ENCODE data around the gene ELMO3.

Gene ELMO3

GRCh38 chr16:67173808-67174705 is 24.9 kb upstream of the ELMO3 start:
- Histone ChIP-seq H3K36me3 (ENCODE audit: insufficient read depth, low read length) (no peaks in the 10 kb centered on the region), H3K4me3 (ENCODE audit: low read depth, low read length) (peak overlapping the region; percentile 83), H2AFZ (ENCODE audit: low read length, unreplicated experiment) (peak overlapping the region; percentile 83), H3K4me1 (ENCODE audit: control insufficient read depth, insufficient read depth, low read length, unreplicated experiment) (peaks cover 29% of the 10 kb centered on the region), H3K27ac (ENCODE audit: low read depth, low read length) (peak overlapping the region; percentile 55), H3K79me2 (ENCODE audit: control insufficient read depth, insufficient read depth, low read length, unreplicated experiment) (peaks cover 3% of the 10 kb centered on the region), H3K27me3 (ENCODE audit: insufficient read depth, low read length) (no peaks in the 10 kb centered on the region)

GRCh38 chr16:67174706-67175231 is 24.2 kb upstream of the ELMO3 start:
- no peaks in the 10 kb centered on the region for H3K27me3 ChIP-seq (ENCODE audit: insufficient read depth, low read length)
- peaks cover 3% of the 10 kb centered on the region for H3K79me2 ChIP-seq (ENCODE audit: control insufficient read depth, insufficient read depth, low read length, unreplicated experiment)
- no peak overlapping the region for H2AFZ ChIP-seq (ENCODE audit: low read length, unreplicated experiment)
- H3K36me3 ChIP-seq (ENCODE audit: insufficient read depth, low read length), result no peaks in the 10 kb centered on the region
- H3K4me1 ChIP-seq (ENCODE audit: control insufficient read depth, insufficient read depth, low read length, unreplicated experiment), result peaks cover 27% of the 10 kb centered on the region
- peak overlapping the region; percentile 83 for H3K4me3 ChIP-seq (ENCODE audit: low read depth, low read length)
- peak overlapping the region; percentile 30 for H3K27ac ChIP-seq (ENCODE audit: low read depth, low read length)

GRCh38 chr16:67176662-67177061 is 22.3 kb upstream of the ELMO3 start:
- no peak overlapping the region for H2AFZ ChIP-seq (ENCODE audit: low read length, unreplicated experiment)
- no peak overlapping the region for H3K27ac ChIP-seq (ENCODE audit: low read depth, low read length)
- peaks cover 24% of the 10 kb centered on the region for H3K4me1 ChIP-seq (ENCODE audit: control insufficient read depth, insufficient read depth, low read length, unreplicated experiment)
- peaks cover 3% of the 10 kb centered on the region for H3K79me2 ChIP-seq (ENCODE audit: control insufficient read depth, insufficient read depth, low read length, unreplicated experiment)
- no peak overlapping the region for H3K4me3 ChIP-seq (ENCODE audit: low read depth, low read length)
- no peaks in the 10 kb centered on the region for H3K27me3 ChIP-seq (ENCODE audit: insufficient read depth, low read length)
- no peaks in the 10 kb centered on the region for H3K36me3 ChIP-seq (ENCODE audit: insufficient read depth, low read length)

GRCh38 chr16:67177743-67178699 is 20.9 kb upstream of the ELMO3 start:
- Histone ChIP-seq H3K4me1 (ENCODE audit: control insufficient read depth, insufficient read depth, low read length, unreplicated experiment) (peaks cover 34% of the 10 kb centered on the region), H3K79me2 (ENCODE audit: control insufficient read depth, insufficient read depth, low read length, unreplicated experiment) (peaks cover 9% of the 10 kb centered on the region), H3K36me3 (ENCODE audit: insufficient read depth, low read length) (no peaks in the 10 kb centered on the region), H3K27me3 (ENCODE audit: insufficient read depth, low read length) (no peaks in the 10 kb centered on the region), H3K27ac (ENCODE audit: low read depth, low read length) (no peak overlapping the region), H2AFZ (ENCODE audit: low read length, unreplicated experiment) (no peak overlapping the region), H3K4me3 (ENCODE audit: low read depth, low read length) (peak overlapping the region; percentile 53)

- Histone ChIP-seq H3K27me3 (ENCODE audit: insufficient read depth, low read length) (no peaks in the 10 kb centered on the region), H2AFZ (ENCODE audit: low read length, unreplicated experiment) (no peak overlapping the region), H3K4me1 (ENCODE audit: control insufficient read depth, insufficient read depth, low read length, unreplicated experiment) (peaks cover 22% of the 10 kb centered on the region), H3K27ac (ENCODE audit: low read depth, low read length) (no peak overlapping the region), H3K36me3 (ENCODE audit: insufficient read depth, low read length) (no peaks in the 10 kb centered on the region), H3K4me3 (ENCODE audit: low read depth, low read length) (no peak overlapping the region), H3K79me2 (ENCODE audit: control insufficient read depth, insufficient read depth, low read length, unreplicated experiment) (peaks cover 11% of the 10 kb centered on the region)
Measured at GRCh38 chr16:67179421-67180080, 19.4 kb upstream of the ELMO3 start.

GRCh38 chr16:67180166-67180565 is 18.8 kb upstream of the ELMO3 start:
- Histone ChIP-seq H3K27me3 (ENCODE audit: insufficient read depth, low read length) (no peaks in the 10 kb centered on the region), H3K4me1 (ENCODE audit: control insufficient read depth, insufficient read depth, low read length, unreplicated experiment) (peaks cover 18% of the 10 kb centered on the region), H3K4me3 (ENCODE audit: low read depth, low read length) (no peak overlapping the region), H3K36me3 (ENCODE audit: insufficient read depth, low read length) (no peaks in the 10 kb centered on the region), H3K79me2 (ENCODE audit: control insufficient read depth, insufficient read depth, low read length, unreplicated experiment) (peaks cover 11% of the 10 kb centered on the region), H3K27ac (ENCODE audit: low read depth, low read length) (no peak overlapping the region), H2AFZ (ENCODE audit: low read length, unreplicated experiment) (no peak overlapping the region)

GRCh38 chr16:67181346-67181745 is 17.6 kb upstream of the ELMO3 start:
- Histone ChIP-seq H2AFZ (ENCODE audit: low read length, unreplicated experiment) (no peak overlapping the region), H3K4me1 (ENCODE audit: control insufficient read depth, insufficient read depth, low read length, unreplicated experiment) (peaks cover 25% of the 10 kb centered on the region), H3K4me3 (ENCODE audit: low read depth, low read length) (peak overlapping the region; percentile 62), H3K79me2 (ENCODE audit: control insufficient read depth, insufficient read depth, low read length, unreplicated experiment) (peaks cover 11% of the 10 kb centered on the region), H3K27ac (ENCODE audit: low read depth, low read length) (peak overlapping the region; percentile 51), H3K27me3 (ENCODE audit: insufficient read depth, low read length) (no peaks in the 10 kb centered on the region), H3K36me3 (ENCODE audit: insufficient read depth, low read length) (no peaks in the 10 kb centered on the region)

- peak overlapping the region; percentile 15; the same call in 1 of the 2 replicates for H3K27ac ChIP-seq (ENCODE audit: low read depth, low read length)
- no peaks in the 10 kb centered on the region for H3K36me3 ChIP-seq (ENCODE audit: insufficient read depth, low read length)
- peaks cover 11% of the 10 kb centered on the region for H3K79me2 ChIP-seq (ENCODE audit: control insufficient read depth, insufficient read depth, low read length, unreplicated experiment)
- H3K4me1 ChIP-seq (ENCODE audit: control insufficient read depth, insufficient read depth, low read length, unreplicated experiment), result peaks cover 33% of the 10 kb centered on the region
- H2AFZ ChIP-seq (ENCODE audit: low read length, unreplicated experiment), result no peak overlapping the region
- H3K27me3 ChIP-seq (ENCODE audit: insufficient read depth, low read length), result no peaks in the 10 kb centered on the region
- peak overlapping the region; percentile 81 for H3K4me3 ChIP-seq (ENCODE audit: low read depth, low read length)
Measured at GRCh38 chr16:67182288-67182687, 16.6 kb upstream of the ELMO3 start.

- Histone ChIP-seq H3K27me3 (ENCODE audit: insufficient read depth, low read length) (no peaks in the 10 kb centered on the region), H3K79me2 (ENCODE audit: control insufficient read depth, insufficient read depth, low read length, unreplicated experiment) (peaks cover 11% of the 10 kb centered on the region), H2AFZ (ENCODE audit: low read length, unreplicated experiment) (no peak overlapping the region), H3K36me3 (ENCODE audit: insufficient read depth, low read length) (no peaks in the 10 kb centered on the region), H3K27ac (ENCODE audit: low read depth, low read length) (peak overlapping the region; percentile 83), H3K4me3 (ENCODE audit: low read depth, low read length) (peak overlapping the region; percentile 81), H3K4me1 (ENCODE audit: control insufficient read depth, insufficient read depth, low read length, unreplicated experiment) (peaks cover 33% of the 10 kb centered on the region)
Measured at GRCh38 chr16:67183284-67183626, 15.7 kb upstream of the ELMO3 start.

All from ACC112 (cell line).